Nephron (organoid): ENCODE measurements around the gene CPN2.

Source experiments
- H3K27ac Mint-ChIP-seq, 3 experiments: 2 replicates each; pipeline ENCODE4 v1.8.0; 2020; ENCODE audit warnings: mixed read lengths in 3 of 3, mild to moderate bottlenecking in 2 of 3, moderate library complexity in 1 of 3
- H3K27me3 Mint-ChIP-seq: 2 replicates; pipeline ENCODE4 v1.8.0; 2021; ENCODE audit warnings: low read depth, mild to moderate bottlenecking, moderate library complexity, mixed read lengths
- H3K36me3 Mint-ChIP-seq: 2 replicates; pipeline ENCODE4 v1.8.0; 2020; ENCODE audit warnings: low read depth, mixed read lengths
- H3K4me1 Mint-ChIP-seq: 2 replicates; pipeline ENCODE4 v1.8.0; 2020; ENCODE audit warnings: mixed read lengths
- H3K4me3 Mint-ChIP-seq, 3 experiments: 2 replicates each; pipeline ENCODE4 v1.8.0; 2020; ENCODE audit warnings: mild to moderate bottlenecking in 3 of 3, mixed read lengths in 3 of 3, moderate library complexity in 2 of 3
- H3K9me3 Mint-ChIP-seq: 2 replicates; pipeline ENCODE4 v1.8.0; 2020; ENCODE audit warnings: mixed read lengths
- CTCF ChIP-seq, 3 experiments: fragments of 200-600 bp; sonication (generic); IDR thresholded peaks; one replicate each; pipeline ENCODE4 v1.5.0; 2021; ENCODE audit warnings: antibody characterized with exemption in 3 of 3; ENCODE audit not compliant: unreplicated experiment in 3 of 3

Gene CPN2

GRCh38 chr3:194311000-194311399 is 40.1 kb downstream of the CPN2 start:
- Mint-ChIP-seq H3K27ac (peak overlapping the region in 2 of 3 experiments; percentile 26 to 95), H3K27me3 (peaks cover 28% of the 10 kb centered on the region), H3K4me3 (peak overlapping the region in 2 of 3 experiments; percentile 36 to 45), H3K4me1 (peaks cover 72% of the 10 kb centered on the region), H3K9me3 (no peaks in the 10 kb centered on the region), H3K36me3 (no peaks in the 10 kb centered on the region)
- no peak for TF ChIP-seq CTCF (IDR thresholded peaks at IDR 0.05; ENCODE audit: unreplicated experiment in 3 of 3)

GRCh38 chr3:194310060-194310835 is 40.9 kb downstream of the CPN2 start:
- Mint-ChIP-seq H3K4me3 (peak overlapping the region in 1 of 3 experiments; percentile 5), H3K27me3 (peaks cover 25% of the 10 kb centered on the region), H3K27ac (peak overlapping the region; percentile 26 to 95 (median 94)), H3K36me3 (no peaks in the 10 kb centered on the region), H3K4me1 (peaks cover 71% of the 10 kb centered on the region), H3K9me3 (no peaks in the 10 kb centered on the region)
- TF ChIP-seq CTCF (IDR thresholded peaks at IDR 0.05; ENCODE audit: unreplicated experiment in 3 of 3), result no peak

- Mint-ChIP-seq H3K36me3 (no peaks in the 10 kb centered on the region), H3K4me1 (peaks cover 64% of the 10 kb centered on the region), H3K27ac (peak overlapping the region; percentile 26 to 95 (median 94)), H3K9me3 (no peaks in the 10 kb centered on the region), H3K27me3 (peaks cover 25% of the 10 kb centered on the region), H3K4me3 (peak overlapping the region in 2 of 3 experiments; percentile 46 to 56)
- no peak for TF ChIP-seq CTCF (IDR thresholded peaks at IDR 0.05; ENCODE audit: unreplicated experiment in 3 of 3)
These were observed 42.3 kb downstream of the CPN2 start for GRCh38 chr3:194308601-194309449.

- H3K27ac Mint-ChIP-seq, result peak overlapping the region in 2 of 3 experiments; percentile 51 to 95
- no peak for TF ChIP-seq CTCF (IDR thresholded peaks at IDR 0.05; ENCODE audit: unreplicated experiment in 3 of 3)
These were observed 43.3 kb downstream of the CPN2 start for GRCh38 chr3:194307849-194308248.

GRCh38 chr3:194306771-194307640 is 44.1 kb downstream of the CPN2 start:
- Mint-ChIP-seq H3K9me3 (no peaks in the 10 kb centered on the region), H3K27me3 (peaks cover 15% of the 10 kb centered on the region), H3K4me1 (peaks cover 46% of the 10 kb centered on the region), H3K36me3 (no peaks in the 10 kb centered on the region), H3K4me3 (no peak overlapping the region), H3K27ac (peak overlapping the region; percentile 20 to 78 (median 69))
- no peak for TF ChIP-seq CTCF (IDR thresholded peaks at IDR 0.05; ENCODE audit: unreplicated experiment in 3 of 3)

More at GRCh38 chr3:194307849-194308248, 43.3 kb downstream of the CPN2 start:
- H3K36me3 Mint-ChIP-seq, result no peaks in the 10 kb centered on the region
- no peak overlapping the region for H3K4me3 Mint-ChIP-seq
- peaks cover 17% of the 10 kb centered on the region for H3K27me3 Mint-ChIP-seq
- H3K4me1 Mint-ChIP-seq, result peaks cover 55% of the 10 kb centered on the region
- no peaks in the 10 kb centered on the region for H3K9me3 Mint-ChIP-seq
